SIG-M5 (cell line): Measurements from ENCODE around the gene DAPK1.

Experiments
- DNase-seq: peaks from one replicate; lab custom pipeline; 2025; lab: John Stamatoyannopoulos, UW

DAPK1 gene

GRCh38 chr9:87497604-87498045 lies at the start of gene DAPK1:
DAPK1 (plus strand) TSS chr9:87497867; CDS start chr9:87499078, 1,211 bp downstream.
- DNase-seq: no peak

GRCh38 chr9:87451149-87451548 lies 46.5 kb upstream of the DAPK1 start:
- DNase-seq: no peak

GRCh38 chr9:87455407-87455806 lies 42.3 kb upstream of the DAPK1 start:
- no peak for DNase-seq

DNA sequence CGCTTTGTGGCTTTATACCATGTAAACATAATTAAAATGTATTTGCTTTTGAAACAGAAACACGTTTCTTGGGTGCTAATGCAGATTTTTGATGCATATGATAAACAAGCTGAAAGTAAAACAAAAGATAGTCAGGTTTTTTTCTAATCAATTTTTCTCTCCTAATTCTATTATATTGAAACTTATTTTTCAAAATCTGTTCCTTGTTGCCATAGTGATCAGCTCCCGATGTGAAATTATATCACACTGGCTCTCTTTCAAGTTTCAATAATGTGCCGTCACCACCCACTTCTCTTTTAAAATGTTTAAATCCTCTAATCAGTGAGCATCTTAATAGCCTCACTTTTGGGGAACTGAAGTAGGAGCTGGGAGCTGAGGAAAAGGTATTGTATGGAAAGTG lies 36.4 kb upstream of the DAPK1 start:
- DNase-seq: no peak

- no peak for DNase-seq
These were observed 33.3 kb upstream of the DAPK1 start for GRCh38 chr9:87464110-87464991.

DNA sequence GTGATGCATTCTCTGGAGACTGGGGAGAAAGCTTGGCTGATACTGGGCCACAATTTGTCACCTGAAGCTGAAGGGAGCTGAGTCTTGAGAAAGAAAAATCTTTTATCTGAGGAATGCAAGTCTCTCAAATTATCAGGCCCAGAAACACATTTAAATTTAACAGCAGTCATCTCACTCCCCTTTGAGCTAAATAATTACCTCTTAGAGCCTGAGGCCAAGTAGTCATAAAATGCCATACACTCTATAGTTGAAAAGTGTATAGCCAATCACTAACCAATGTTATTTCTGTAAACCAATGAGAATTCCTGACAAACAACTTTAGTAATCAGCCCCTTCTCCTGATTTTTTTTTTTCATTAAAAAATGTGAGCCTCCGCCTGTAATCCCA lies 32.7 kb upstream of the DAPK1 start:
- DNase-seq: no peak

DNA sequence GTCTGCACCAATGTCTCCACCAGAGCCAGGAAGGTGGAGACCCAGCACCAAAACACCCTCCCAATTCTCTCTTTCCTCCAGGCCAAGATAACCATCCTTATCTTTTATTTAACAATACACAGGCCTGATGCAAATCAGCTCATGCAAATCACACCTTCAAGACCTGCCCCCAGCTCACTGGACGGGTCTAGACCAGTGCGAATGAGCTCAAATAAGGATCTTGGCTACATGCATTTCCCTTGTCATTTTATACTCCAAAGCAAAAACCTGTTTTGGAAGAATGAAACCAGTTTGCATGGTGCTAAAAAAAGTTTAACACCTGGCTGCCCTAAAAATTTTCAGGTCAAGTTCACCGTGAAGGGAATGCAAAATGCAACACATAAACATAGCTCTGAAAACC lies 31.9 kb upstream of the DAPK1 start:
- DNase-seq: no peak

DNA sequence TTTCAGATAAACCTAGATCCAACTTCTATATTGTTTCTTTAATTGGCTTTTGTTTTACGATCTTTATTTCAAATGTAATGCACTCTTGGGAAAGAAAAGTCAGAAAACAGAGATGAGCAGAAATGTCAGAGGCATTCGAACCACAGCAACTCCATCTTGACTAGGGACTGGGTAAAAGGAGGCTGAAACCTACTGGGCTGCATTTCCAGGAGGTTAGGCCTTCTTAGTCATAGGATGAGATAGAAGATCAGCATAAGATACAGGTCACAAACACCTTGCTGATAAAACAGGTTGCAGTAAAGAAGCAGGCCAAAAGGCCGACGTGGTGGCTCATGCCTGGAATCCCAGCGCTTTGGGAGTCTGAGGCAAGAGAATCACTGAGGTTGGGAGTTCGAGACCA lies 30.5 kb upstream of the DAPK1 start:
- no peak for DNase-seq

DNA sequence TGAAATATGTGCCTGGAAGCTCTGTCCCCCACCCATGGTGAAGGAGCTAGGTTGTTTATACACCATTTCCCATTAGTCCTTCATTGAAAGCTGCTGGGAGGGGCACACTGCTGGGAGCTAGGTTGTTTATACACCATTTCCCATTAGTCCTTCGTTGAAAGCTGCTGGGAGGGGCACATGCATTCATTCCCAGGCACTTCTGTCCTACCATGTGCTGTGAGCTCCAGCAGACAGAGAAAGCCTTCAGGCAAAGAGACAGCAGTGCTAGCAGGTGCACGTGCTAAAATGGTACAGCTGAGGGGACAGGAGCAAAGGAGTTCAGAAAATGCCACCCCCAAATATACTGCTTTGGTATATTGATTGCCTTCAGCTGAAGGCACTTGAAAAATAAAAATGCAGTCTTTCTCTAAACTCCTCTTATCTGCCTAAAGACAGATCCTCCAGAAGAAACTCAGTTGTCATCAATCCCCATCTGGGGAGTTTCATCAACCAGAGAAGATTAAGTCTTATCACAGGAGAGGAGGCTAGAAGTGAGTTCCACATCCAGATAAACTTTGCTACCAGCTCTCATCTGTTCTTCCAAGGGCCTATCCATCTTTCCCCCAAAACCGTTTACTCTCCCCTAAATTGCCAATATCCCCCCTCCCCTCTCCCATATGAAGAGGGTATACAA lies 27.7 kb upstream of the DAPK1 start:
- DNase-seq: no peak

DNA sequence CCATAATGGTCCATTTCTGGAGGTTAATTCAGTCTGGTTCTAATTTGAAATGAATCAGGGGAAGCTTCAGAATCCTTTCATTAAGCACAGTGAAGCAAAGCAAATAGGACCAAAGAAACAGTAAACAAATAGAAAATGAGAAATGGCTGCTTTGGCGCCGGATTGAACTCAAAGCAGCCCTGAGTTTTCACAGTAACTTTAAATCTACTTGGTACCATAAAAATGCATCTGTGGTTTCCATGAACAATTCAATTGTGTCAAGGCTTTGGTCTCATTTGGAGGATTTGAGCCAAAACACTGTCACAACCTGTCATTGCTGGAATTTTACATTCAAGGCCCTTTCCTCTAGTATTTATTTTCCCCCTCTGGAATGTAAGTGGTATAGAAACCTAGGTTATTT lies 25.9 kb upstream of the DAPK1 start:
- no peak for DNase-seq

- no peak for DNase-seq
These were observed 22.2 kb upstream of the DAPK1 start for GRCh38 chr9:87475463-87475862.

- no peak for DNase-seq
These were observed 19.3 kb upstream of the DAPK1 start for GRCh38 chr9:87478226-87478992.

DNA sequence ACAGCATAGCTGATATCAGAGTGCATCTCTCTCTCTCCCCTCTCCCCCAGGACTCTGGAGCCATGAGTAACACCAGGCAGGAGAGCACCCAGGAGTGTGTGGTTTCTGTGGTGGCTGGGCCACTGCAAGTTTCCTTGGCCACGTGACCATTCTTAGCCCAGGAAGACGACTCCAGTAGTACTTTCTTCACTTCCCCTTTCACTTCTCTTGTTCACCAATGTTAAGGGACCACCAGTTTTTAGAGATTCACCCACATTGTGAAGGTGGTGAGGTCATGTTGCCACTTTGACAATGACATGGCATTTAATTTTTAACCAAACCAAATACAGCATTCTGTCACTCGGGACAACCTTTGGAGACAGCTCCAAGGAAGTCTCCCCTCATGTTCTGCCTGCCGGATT lies 17.9 kb upstream of the DAPK1 start:
- DNase-seq: peak; percentile 72

DNA sequence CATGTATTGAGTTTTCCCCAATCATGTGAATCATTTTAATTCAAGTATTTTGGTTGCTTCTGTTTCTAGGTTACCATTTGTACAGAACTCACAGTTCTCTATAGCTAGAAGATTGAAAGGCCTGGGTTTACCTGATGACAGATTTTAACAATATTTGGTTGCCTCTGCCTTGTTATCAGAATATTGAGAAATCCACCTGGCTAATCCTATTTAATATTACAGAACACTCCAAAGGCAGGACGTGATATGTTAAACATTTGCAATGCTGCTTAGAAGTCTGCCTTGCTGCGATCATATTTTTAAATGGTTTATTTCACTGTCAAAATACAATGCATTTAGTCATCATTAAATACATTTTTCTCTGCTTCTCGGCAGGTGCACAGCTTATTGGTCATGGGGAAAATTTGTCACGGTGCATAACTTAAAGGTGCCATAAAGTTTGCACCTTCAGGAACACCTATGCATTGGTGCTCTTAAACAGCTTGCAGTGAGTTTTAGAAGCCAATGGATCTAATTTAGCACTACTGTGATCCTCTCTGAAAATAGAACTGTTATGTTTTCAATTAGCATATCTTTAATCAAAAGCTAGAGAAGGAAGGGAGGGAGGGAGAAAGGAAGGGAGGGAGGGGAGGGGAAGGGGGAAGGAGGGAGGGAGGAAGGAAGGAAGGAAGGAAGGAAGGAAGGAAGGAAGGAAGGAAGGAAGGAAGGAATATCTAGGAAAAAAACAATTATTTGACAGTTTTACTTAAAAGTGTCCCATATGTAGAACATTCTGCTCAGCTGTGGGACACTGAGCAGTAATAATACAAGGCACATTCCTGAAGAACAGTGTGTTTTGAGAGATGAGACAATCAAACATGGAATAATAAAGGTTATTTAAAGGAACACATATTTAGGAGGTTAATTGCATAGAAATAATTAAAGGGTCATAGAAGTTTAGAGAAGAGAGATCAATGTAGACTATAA lies 15.5 kb upstream of the DAPK1 start:
- DNase-seq: no peak

DNA sequence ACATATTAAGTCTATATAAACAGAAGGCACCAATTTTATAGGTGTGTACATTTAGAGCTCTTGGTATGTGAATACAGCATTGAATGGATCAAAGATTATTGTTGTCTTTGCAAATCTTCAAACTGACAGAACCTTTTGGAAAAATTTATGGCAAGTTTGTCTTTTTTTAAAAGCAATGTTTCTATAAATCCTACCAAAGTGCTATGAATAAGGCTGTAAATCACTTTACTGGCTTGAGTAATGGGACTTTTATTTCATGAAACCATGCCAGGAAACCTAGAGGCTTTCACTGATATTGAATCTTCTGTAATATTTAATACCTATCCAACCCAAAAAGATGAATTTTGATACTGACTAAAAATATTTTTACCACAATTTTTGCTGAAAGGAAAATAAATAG lies 7.4 kb upstream of the DAPK1 start:
- no peak for DNase-seq

DNA sequence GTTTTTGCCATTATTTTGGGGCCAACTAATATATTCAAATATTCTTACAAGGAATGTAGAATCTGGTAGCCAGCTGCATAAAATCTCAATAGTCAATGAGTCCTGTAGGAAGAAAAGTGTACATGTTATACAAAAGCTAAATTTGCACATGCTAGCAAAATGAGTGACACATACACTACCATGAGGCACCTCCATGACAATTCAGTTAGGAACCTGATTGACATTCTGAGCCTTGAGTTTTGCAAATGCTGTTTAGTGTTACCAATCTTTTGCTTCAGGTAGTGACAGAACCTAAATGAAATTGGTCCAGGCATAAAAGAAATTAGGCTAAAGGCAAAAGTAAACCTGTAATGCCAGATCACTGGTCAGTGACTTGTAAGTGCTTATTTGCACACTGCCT lies 6.8 kb upstream of the DAPK1 start:
- no peak for DNase-seq

DNA sequence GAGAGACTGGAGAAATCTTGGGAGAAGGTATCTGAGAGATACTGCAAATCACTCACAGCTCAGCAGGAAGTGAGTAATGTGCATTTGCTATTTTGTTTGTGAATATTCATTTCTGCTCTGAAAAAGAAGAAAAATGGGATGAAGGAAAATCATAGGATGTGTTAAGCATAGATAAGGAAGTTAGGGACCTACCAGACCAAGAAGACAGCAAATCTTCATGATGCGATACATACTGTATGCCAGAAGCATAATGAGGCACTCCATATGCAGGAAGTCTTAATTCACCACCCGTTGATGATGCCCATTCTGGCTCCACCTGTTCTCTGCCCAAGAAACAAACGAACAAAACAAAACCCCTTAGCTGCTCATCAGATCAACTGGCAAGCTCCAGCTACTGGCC lies 6.1 kb upstream of the DAPK1 start:
- DNase-seq: no peak

DNA sequence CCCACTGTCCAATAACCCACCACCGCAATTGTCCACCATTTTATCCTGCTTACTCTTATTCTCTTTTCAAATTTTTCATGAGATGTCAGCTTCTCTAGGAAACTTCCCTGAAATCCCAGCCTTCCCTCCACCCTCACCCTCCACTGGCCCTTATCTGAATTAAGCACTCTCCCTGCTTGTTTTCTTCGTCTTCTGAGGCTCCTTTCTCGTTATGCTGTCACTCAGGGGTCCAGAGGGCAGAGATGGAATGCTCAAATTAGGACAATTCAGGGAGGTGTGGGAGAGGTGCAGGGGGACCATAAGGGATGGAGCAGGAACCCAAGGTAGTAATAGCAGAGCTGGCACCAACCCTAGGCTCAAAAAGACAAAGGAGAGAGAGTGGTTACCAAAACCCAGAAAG lies 5.0 kb upstream of the DAPK1 start:
- no peak for DNase-seq

DNA sequence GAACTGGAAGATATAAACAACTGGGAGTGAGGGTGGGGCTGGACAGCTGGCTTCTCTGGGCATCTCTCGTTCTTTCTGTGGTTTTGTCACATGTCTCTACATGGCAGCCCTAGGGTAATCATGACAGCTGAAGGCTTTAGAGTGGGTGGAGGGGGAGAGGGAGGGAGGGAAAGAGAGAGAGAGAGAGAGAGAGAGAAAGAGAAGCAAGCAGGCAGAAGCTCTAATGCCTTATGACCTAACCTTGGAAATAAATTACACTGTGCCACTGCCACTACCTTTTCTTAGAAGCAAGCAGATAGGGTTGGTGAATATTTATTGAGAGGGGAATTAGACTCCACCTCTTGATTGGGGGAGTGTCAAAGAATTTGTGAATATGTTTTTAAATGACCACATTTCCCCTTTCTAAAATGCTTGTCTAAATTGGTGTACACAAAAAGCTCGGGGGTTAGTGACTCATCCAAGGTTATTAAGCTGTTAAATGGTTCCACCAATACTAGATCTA lies 2.6 kb upstream of the DAPK1 start:
- no peak for DNase-seq

DNA sequence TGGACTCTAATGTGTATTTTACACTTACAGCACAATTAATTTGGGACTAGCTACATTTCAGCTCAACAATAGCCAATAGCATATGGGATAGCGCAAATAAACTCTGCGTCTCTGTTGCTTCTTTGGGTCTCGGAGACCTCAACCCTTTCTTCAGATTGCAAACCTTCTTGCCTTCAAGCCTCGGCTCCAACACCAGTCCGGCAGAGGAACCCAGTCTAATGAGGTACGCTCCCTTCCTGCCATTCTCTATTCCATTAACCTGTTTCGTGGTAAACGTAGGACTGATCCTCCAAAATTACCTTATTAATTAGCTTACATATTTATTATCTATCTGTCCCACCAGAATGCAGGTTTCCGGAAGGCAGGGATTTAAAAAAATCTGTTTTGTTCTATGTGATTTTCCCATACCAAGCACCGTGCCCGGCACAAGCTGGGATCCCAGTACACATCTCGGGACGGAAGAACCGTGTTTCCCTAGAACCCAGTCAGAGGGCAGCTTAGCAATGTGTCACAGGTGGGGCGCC lies 525 bp upstream of the DAPK1 start:
- no peak for DNase-seq
